Limb (tissue), 2 donors: ENCODE measurements around the gene FANCL.
"Not testable (repeated sequence)": the region's sequence is repeated elsewhere in the genome, so short reads cannot be mapped to it uniquely, and the experiment has no call there.

ENCODE experiments used
- DNase-seq, 2 donors: peaks; one replicate each; pipeline ENCODE4 v3.0.0-alpha.2; 2016; ENCODE audit errors: extremely low spot score in 2 of 2

The FANCL gene

GRCh38 chr2:58240670-58241545, at the start of gene FANCL:
TSS of gene FANCL (minus strand) at chr2:58241325. CDS start at chr2:58241313, 12 bp downstream.
- peak; percentile 90 to 92 for DNase-seq

GRCh38 chr2:58289029-58289428, 47.9 kb upstream of the FANCL start:
- no peak for DNase-seq

GRCh38 chr2:58283931-58284330, 42.8 kb upstream of the FANCL start:
- no peak for DNase-seq

GRCh38 chr2:58275144-58275543, 34.0 kb upstream of the FANCL start:
- not testable (repeated sequence) for DNase-seq

GRCh38 chr2:58271826-58272225, 30.7 kb upstream of the FANCL start:
- no peak for DNase-seq

- no peak for DNase-seq
Measured at GRCh38 chr2:58268685-58269084, 27.6 kb upstream of the FANCL start.

GRCh38 chr2:58266211-58266610, 25.1 kb upstream of the FANCL start:
- no peak for DNase-seq

GRCh38 chr2:58261209-58261608, 20.1 kb upstream of the FANCL start:
- no peak for DNase-seq

GRCh38 chr2:58258456-58258855, 17.3 kb upstream of the FANCL start:
- DNase-seq: not testable (repeated sequence)

GRCh38 chr2:58251331-58252201, 10.4 kb upstream of the FANCL start:
- not testable (repeated sequence) for DNase-seq

GRCh38 chr2:58241546-58241864, 380 bp upstream of the FANCL start:
- no peak for DNase-seq

GRCh38 chr2:58239243-58239925, 1.7 kb downstream of the FANCL start:
- DNase-seq: no peak

- no peak for DNase-seq
Measured at GRCh38 chr2:58237741-58238140, 3.4 kb downstream of the FANCL start.

- no peak for DNase-seq
Measured at GRCh38 chr2:58235984-58236383, 5.1 kb downstream of the FANCL start.

GRCh38 chr2:58235170-58235569, 6.0 kb downstream of the FANCL start:
- DNase-seq: no peak

- no peak for DNase-seq
Measured at GRCh38 chr2:58228299-58228698, 12.8 kb downstream of the FANCL start.

GRCh38 chr2:58227171-58227917, 13.8 kb downstream of the FANCL start:
- no peak for DNase-seq

GRCh38 chr2:58221909-58222308, 19.2 kb downstream of the FANCL start:
- no peak for DNase-seq

- DNase-seq: no peak
Measured at GRCh38 chr2:58215429-58215828, 25.7 kb downstream of the FANCL start.

GRCh38 chr2:58210951-58211568, 30.1 kb downstream of the FANCL start:
- not testable (repeated sequence) for DNase-seq

GRCh38 chr2:58207189-58207588, 33.9 kb downstream of the FANCL start:
- no peak for DNase-seq
